H1 (cell line): ENCODE results near the gene TEK.

Experiments
- CTCF ChIP-seq, 3 experiments: IDR thresholded peaks; 1 replicate in 2 of 3; 2 replicates in 1 of 3; pipeline versions ENCODE4 v1.5.1 to v1.6.1; 2011; ENCODE audit warnings: low read length in 3 of 3, mild to moderate bottlenecking in 3 of 3, inconsistent platforms in 2 of 3, low read depth in 1 of 3, moderate library complexity in 1 of 3; ENCODE audit not compliant: insufficient read depth in 1 of 3; ENCODE audit errors: control extremely low read depth in 1 of 3
- KDM1A ChIP-seq: fragments of 200-600, 300-600 bp; sonication (generic); IDR thresholded peaks from 2 replicates; pipeline ENCODE4 v1.7.1; 2016; ENCODE audit warnings: mild to moderate bottlenecking, low read length, borderline replicate concordance
- NANOG ChIP-seq: IDR thresholded peaks from 2 replicates; pipeline ENCODE4 v1.6.1; 2011; ENCODE audit warnings: low read length, low read depth, mild to moderate bottlenecking, inconsistent platforms; ENCODE audit not compliant: insufficient read depth, poor library complexity, severe bottlenecking
- POLR2A ChIP-seq, 2 experiments: IDR thresholded peaks; 1 replicate in 1 of 2; 2 replicates in 1 of 2; pipeline ENCODE4 v1.6.1; 2011; ENCODE audit warnings: low read depth in 2 of 2, low read length in 2 of 2, mild to moderate bottlenecking in 2 of 2; ENCODE audit errors: control extremely low read depth in 1 of 2
- POLR2AphosphoS5 ChIP-seq: IDR thresholded peaks from 2 replicates; pipeline ENCODE4 v1.6.1; 2011; ENCODE audit warnings: low read depth, low read length
- RAD21 ChIP-seq, 2 experiments: IDR thresholded peaks in 1 of 2; conservative IDR thresholded peaks in 1 of 2; 2 replicates each; pipeline ENCODE4 v1.6.1; 2011; ENCODE audit warnings: low read depth in 2 of 2, low read length in 2 of 2, improper control_type of control experiment in 1 of 2, inconsistent platforms in 1 of 2, mild to moderate bottlenecking in 1 of 2, moderate library complexity in 1 of 2
- RXRA ChIP-seq: IDR thresholded peaks from 2 replicates; pipeline ENCODE4 v1.6.1; 2011; ENCODE audit warnings: low read depth, mild to moderate bottlenecking, low read length, moderate library complexity; ENCODE audit not compliant: insufficient read depth
- TEAD4 ChIP-seq: IDR thresholded peaks from 2 replicates; pipeline ENCODE4 v1.6.1; 2012; ENCODE audit warnings: low read depth, low read length, inconsistent platforms, mixed read lengths

GRCh38 chr9:27248702-27249101 lies 139.7 kb downstream of the TEK start:
- TF ChIP-seq CTCF (IDR thresholded peaks at IDR 0.05; ENCODE audit: control extremely low read depth in 1 of 3, insufficient read depth in 1 of 3, low read depth in 1 of 3, low read length in 3 of 3), result no peak
- no peak for TF ChIP-seq TEAD4
- TF ChIP-seq RXRA, result no peak
- TF ChIP-seq RAD21 (IDR thresholded peaks at IDR 0.05 in 1 of 2, conservative IDR thresholded peaks at IDR 0.05 in 1 of 2; ENCODE audit: low read depth in 2 of 2, low read length in 2 of 2), result no peak
- TF ChIP-seq POLR2A (IDR thresholded peaks at IDR 0.05; ENCODE audit: control extremely low read depth in 1 of 2, low read depth in 2 of 2, low read length in 2 of 2), result no peak
- no peak for TF ChIP-seq POLR2AphosphoS5
- TF ChIP-seq KDM1A, result no peak
- TF ChIP-seq NANOG, result no peak
